Activated naive CD8-positive, alpha-beta T cell treated with anti-CD3 and anti-CD28 coated beads for 36 hours (primary cell): Measurements from ENCODE around the gene LTB. TPM values are rescaled to one million over a fixed set of nuclear protein-coding genes. Genes with fewer than 3 reads are reported as not detected.

Experiments used
- DNase-seq: peaks from one replicate; pipeline ENCODE4 v3.0.0; 2021
- H3K27ac Mint-ChIP-seq: one replicate; pipeline ENCODE4 v1.8.0; 2022; ENCODE audit warnings: mild to moderate bottlenecking, moderate library complexity, mixed read lengths
- H3K27me3 Mint-ChIP-seq: one replicate; pipeline ENCODE4 v1.8.0; 2022; ENCODE audit warnings: mild to moderate bottlenecking, mixed read lengths
- H3K36me3 Mint-ChIP-seq: one replicate; pipeline ENCODE4 v1.8.0; 2021; ENCODE audit warnings: mild to moderate bottlenecking, mixed read lengths
- H3K4me1 Mint-ChIP-seq: one replicate; pipeline ENCODE4 v1.8.0; 2021; ENCODE audit warnings: mixed read lengths
- H3K4me3 Mint-ChIP-seq: one replicate; pipeline ENCODE4 v1.8.0; 2022; ENCODE audit warnings: mild to moderate bottlenecking, moderate library complexity, mixed read lengths
- H3K9me3 Mint-ChIP-seq: one replicate; pipeline ENCODE4 v1.8.0; 2022; ENCODE audit warnings: mixed read lengths
- total RNA-seq, 2 experiments: library from RNA; stranded (reverse); gene quantifications; one replicate each; pipeline ENCODE4 v1.2.3, GENCODE V29; 2021

The LTB gene
- total RNA-seq, 2 experiments from 2014 or later = 273 TPM

DNA sequence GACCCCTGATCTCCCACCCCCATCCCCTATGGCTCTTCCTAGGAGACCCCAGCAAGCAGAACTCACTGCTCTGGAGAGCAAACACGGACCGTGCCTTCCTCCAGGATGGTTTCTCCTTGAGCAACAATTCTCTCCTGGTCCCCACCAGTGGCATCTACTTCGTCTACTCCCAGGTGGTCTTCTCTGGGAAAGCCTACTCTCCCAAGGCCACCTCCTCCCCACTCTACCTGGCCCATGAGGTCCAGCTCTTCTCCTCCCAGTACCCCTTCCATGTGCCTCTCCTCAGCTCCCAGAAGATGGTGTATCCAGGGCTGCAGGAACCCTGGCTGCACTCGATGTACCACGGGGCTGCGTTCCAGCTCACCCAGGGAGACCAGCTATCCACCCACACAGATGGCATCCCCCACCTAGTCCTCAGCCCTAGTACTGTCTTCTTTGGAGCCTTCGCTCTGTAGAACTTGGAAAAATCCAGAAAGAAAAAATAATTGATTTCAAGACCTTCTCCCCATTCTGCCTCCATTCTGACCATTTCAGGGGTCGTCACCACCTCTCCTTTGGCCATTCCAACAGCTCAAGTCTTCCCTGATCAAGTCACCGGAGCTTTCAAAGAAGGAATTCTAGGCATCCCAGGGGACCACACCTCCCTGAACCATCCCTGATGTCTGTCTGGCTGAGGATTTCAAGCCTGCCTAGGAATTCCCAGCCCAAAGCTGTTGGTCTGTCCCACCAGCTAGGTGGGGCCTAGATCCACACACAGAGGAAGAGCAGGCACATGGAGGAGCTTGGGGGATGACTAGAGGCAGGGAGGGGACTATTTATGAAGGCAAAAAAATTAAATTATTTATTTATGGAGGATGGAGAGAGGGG, 8.8 kb downstream of the LTB start:
- peak overlapping the region; percentile 99 for H3K27ac Mint-ChIP-seq
- peaks cover 61% of the 10 kb centered on the region for H3K36me3 Mint-ChIP-seq
- peaks cover 66% of the 10 kb centered on the region for H3K4me1 Mint-ChIP-seq
- H3K4me3 Mint-ChIP-seq = peak overlapping the region; percentile 93
- no peaks in the 10 kb centered on the region for H3K27me3 Mint-ChIP-seq
- no peaks in the 10 kb centered on the region for H3K9me3 Mint-ChIP-seq
- no peak for DNase-seq

DNA sequence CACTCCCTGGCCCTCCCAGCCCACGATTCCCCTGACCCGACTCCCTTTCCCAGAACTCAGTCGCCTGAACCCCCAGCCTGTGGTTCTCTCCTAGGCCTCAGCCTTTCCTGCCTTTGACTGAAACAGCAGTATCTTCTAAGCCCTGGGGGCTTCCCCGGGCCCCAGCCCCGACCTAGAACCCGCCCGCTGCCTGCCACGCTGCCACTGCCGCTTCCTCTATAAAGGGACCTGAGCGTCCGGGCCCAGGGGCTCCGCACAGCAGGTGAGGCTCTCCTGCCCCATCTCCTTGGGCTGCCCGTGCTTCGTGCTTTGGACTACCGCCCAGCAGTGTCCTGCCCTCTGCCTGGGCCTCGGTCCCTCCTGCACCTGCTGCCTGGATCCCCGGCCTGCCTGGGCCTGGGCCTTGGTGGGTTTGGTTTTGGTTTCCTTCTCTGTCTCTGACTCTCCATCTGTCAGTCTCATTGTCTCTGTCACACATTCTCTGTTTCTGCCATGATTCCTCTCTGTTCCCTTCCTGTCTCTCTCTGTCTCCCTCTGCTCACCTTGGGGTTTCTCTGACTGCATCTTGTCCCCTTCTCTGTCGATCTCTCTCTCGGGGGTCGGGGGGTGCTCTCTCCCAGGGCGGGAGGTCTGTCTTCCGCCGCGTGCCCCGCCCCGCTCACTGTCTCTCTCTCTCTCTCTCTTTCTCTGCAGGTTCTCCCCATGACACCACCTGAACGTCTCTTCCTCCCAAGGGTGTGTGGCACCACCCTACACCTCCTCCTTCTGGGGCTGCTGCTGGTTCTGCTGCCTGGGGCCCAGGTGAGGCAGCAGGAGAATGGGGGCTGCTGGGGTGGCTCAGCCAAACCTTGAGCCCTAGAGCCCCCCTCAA, 9.9 kb downstream of the LTB start, which contains the start of gene LTA:
Gene LTA (plus strand): TSS at position 249 of the 871 bp plus-strand sequence. CDS start 454 bp downstream, at position 703.
- Mint-ChIP-seq H3K9me3 (no peaks in the 10 kb centered on the region), H3K27me3 (no peaks in the 10 kb centered on the region), H3K4me1 (peaks cover 72% of the 10 kb centered on the region), H3K4me3 (peak within 1 kb of the TSS; percentile 93), H3K27ac (peak within 1 kb of the TSS; percentile 99), H3K36me3 (peaks cover 56% of the 10 kb centered on the region)
- peak; percentile 82 for DNase-seq

DNA sequence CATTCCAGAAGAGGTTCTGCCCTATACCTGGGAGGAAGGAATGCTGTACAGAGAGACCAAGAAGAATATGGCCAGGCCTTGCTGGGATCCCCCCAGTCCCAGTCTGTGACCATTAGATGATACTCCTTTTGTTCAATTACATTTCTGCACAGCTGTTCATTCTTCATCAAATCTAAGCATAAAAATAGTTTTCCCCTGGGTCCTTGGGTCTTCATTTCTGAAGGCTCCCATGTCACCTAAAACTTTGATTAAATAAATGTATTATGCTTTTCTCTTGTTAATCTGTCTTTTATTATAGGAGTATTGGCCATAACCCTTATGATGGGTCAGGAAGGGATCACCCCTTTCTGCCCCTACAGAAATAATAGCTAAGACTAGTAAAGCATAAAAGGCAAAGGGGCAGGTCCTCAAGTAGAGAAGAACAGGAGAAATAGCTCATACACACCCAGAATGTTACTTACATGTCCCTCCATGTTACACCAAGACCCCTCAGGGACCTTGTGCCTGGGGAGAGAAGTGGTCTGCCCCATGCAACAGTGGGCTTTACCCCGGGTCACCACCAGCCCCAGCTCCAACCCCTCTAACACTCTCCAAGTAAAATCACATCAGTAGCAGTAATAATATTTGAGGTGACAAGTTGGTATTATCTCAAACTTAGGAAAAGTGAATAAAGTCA, 12.2 kb downstream of the LTB start:
- peaks cover 74% of the 10 kb centered on the region for H3K4me1 Mint-ChIP-seq
- H3K36me3 Mint-ChIP-seq = peaks cover 41% of the 10 kb centered on the region
- peak overlapping the region; percentile 38 for H3K4me3 Mint-ChIP-seq
- peak overlapping the region; percentile 40 for H3K27ac Mint-ChIP-seq
- DNase-seq = no peak
- no peaks in the 10 kb centered on the region for H3K27me3 Mint-ChIP-seq
- H3K9me3 Mint-ChIP-seq = no peaks in the 10 kb centered on the region

DNA sequence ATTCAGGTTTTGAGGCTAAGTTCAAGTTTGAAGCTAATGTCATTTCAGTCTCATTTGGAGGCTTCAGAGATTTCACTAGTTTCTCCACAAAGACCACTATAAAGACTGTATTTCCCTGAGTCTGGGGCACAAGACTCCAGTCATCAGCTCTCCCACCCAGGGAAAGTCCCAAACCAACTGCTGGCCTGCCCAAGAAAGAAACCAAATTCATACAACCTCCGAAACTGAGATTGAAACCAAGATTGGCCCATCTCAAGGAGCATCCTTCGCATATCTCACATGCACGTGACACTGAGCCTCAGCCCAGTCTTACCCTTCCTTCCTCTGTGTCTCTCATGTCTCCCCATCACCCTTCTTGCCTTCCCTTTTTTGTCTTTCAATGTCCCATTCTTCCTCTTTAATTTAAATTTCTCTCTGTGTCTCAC, 13.7 kb downstream of the LTB start:
- no peaks in the 10 kb centered on the region for H3K27me3 Mint-ChIP-seq
- H3K4me3 Mint-ChIP-seq = peak overlapping the region; percentile 59
- peak overlapping the region; percentile 88 for H3K27ac Mint-ChIP-seq
- H3K36me3 Mint-ChIP-seq = peaks cover 42% of the 10 kb centered on the region
- DNase-seq = peak; percentile 81
- no peaks in the 10 kb centered on the region for H3K9me3 Mint-ChIP-seq
- H3K4me1 Mint-ChIP-seq = peaks cover 69% of the 10 kb centered on the region

DNA sequence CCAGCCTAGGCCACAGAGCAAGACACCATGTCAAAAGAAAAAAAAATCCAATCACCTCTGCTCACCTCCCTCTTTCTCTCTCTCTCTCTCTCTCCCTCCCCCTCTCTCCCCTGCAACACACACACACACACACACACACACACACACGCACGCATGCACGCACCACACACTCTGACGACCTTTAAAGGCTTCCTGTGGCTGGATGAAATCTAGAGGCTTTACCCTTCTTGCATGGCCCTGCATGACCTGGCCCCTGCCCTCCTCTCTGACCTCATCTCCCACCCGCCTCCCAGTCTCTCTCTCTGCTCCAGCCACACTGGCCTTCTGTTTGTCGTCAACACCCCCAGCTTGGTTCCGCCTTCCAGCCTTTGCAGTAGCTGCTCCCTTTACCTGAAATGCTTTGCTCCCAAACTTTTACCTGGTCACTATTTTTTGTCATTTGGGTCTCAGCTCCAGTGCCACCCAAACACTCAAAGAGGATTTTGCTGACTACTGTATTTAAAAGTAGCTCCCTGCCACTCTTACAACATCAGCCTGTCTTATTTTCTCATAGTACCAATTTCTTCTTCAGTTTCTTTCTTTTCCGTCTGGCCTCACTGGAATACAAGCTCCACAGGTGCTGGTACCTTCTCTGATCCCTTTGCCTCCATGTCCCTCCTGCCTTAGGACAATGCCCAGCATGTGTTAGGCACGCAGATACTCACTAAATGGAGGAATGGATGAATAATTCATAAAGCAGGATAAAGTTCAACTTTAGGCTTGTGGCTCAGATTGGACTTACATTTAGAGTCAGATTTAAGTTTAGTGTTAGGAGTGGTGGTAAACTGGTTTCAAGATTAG, 14.5 kb downstream of the LTB start:
- H3K27ac Mint-ChIP-seq = peak overlapping the region; percentile 88
- no peaks in the 10 kb centered on the region for H3K9me3 Mint-ChIP-seq
- peak overlapping the region; percentile 59 for H3K4me3 Mint-ChIP-seq
- H3K27me3 Mint-ChIP-seq = no peaks in the 10 kb centered on the region
- peaks cover 41% of the 10 kb centered on the region for H3K36me3 Mint-ChIP-seq
- no peak for DNase-seq
- H3K4me1 Mint-ChIP-seq = peaks cover 69% of the 10 kb centered on the region

DNA sequence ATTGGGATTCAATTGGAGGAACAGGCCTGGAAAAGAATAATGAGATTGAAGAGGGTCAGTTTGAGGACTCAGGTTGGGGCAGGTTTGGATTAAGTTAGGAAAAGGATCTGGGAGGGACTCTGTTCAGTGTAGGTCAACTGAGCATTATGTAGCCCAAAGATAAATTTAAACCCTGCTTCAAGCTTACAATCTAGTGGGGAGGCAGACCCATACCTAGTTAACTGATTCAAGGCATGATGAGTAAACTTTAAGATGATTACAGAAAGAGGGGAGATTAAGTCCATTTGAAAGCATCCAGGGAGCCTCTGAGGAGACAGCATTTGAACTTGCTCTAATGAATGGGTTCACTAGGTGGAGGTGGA, 21.5 kb downstream of the LTB start:
- DNase-seq = no peak
- peaks cover 55% of the 10 kb centered on the region for H3K36me3 Mint-ChIP-seq
- H3K9me3 Mint-ChIP-seq = peaks cover 4% of the 10 kb centered on the region
- H3K27me3 Mint-ChIP-seq = no peaks in the 10 kb centered on the region
- H3K4me3 Mint-ChIP-seq = peak overlapping the region; percentile 71
- peaks cover 82% of the 10 kb centered on the region for H3K4me1 Mint-ChIP-seq
- peak overlapping the region; percentile 92 for H3K27ac Mint-ChIP-seq

DNA sequence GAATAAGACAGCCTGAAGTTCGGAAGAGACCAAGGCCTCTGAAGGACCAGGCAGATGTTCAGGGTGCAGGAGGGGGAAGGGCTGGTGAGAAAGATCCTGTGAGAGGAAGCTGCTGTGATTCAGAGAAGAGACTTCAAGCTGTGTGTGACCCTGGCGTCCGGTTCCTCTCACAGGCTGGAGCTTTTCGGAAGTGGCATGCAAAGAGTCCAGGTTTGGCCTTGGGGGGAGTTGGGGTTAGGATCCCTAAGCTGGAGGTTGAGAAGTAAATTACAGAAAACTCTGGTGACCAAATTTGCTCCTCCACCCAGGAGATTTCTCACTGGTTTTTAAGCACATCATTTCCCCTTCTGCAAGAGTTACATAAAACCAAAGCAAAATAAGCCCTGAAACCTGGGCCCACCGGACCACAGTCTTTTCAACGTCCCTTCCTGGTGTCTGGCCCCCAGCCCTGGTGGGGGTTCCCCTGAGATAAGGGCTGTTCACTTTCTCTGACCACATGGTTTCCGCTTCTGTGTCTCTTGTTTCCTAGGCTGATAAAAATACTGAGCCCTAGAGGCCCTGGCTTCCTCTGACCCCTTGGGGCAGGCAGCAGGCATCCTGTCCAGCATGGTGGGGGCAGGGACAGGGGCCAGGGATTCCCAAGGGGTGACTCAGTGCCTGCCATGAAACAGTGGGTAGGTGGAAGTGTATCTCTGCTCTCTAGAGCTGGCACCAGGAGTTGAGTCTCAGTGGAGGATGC, 22.1 kb downstream of the LTB start:
- Mint-ChIP-seq H3K27me3 (no peaks in the 10 kb centered on the region), H3K27ac (peak overlapping the region; percentile 92), H3K36me3 (peaks cover 51% of the 10 kb centered on the region), H3K4me3 (peak overlapping the region; percentile 71), H3K4me1 (peaks cover 77% of the 10 kb centered on the region), H3K9me3 (peaks cover 4% of the 10 kb centered on the region)
- DNase-seq = peak; percentile 66

DNA sequence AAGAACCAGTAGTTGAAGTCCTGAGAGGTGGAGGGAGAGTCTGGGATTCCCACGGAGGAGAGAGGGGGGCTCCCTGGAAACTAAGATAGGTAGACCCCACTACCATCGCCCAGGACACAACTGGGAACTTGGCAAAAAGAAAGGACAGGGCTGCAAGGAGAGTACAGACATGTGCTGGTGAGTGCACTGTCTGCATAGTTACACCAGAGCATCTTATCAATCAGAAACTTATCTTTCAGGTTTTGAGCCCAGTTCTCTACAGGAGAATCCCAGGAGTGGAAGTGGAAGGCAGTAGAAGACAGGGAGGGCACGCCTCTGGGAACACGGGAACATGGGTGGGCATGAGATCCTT, 22.6 kb downstream of the LTB start:
- Mint-ChIP-seq H3K27ac (peak overlapping the region; percentile 92), H3K9me3 (peaks cover 4% of the 10 kb centered on the region), H3K36me3 (peaks cover 48% of the 10 kb centered on the region), H3K4me3 (peak overlapping the region; percentile 71), H3K27me3 (no peaks in the 10 kb centered on the region), H3K4me1 (peaks cover 76% of the 10 kb centered on the region)
- DNase-seq = no peak

DNA sequence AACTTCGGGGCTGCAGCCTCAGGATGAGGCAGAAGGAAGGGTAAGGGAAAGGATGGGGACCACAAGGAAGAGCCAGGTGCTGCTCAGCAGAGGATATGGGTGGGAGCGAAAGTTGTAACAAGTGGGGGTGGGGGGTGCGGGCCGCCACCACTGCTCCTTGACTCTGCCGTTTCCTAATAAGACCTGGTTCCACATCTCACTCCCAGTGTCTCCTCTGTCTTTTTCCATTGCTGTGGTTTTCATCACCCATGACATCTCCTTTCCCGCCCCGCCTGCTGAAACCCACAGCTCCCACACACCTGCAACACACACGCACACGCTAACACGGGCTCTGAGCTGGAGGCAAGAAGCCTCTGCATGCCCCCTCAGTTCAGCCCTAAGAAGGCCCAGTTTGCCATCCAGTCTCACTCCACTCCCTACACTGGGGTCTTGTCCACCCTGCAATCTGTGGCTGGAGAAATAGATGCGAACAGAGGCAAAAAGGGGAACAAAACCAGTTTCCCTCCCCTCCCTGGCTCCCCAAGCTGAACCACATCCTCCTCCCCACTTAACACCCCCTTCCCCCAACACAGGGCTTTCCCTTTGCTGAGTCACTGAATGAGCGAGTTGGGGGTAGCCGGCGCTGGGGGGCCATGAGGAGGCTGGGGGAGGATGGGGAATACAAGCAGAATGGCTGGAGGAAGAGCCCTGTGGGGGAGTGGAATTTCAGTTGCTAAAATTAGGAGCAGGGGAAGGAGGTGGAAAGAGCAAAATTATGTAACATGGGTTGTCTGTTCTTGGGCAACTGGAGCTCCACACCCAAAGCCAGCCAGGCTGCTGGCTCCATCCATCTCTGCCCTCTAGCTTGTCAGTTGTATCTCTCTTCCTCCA, 23.4 kb downstream of the LTB start:
- H3K27me3 Mint-ChIP-seq = no peaks in the 10 kb centered on the region
- H3K9me3 Mint-ChIP-seq = peaks cover 4% of the 10 kb centered on the region
- peaks cover 49% of the 10 kb centered on the region for H3K36me3 Mint-ChIP-seq
- H3K4me3 Mint-ChIP-seq = peak overlapping the region; percentile 71
- peak; percentile 79 for DNase-seq
- peak overlapping the region; percentile 92 for H3K27ac Mint-ChIP-seq
- peaks cover 80% of the 10 kb centered on the region for H3K4me1 Mint-ChIP-seq

DNA sequence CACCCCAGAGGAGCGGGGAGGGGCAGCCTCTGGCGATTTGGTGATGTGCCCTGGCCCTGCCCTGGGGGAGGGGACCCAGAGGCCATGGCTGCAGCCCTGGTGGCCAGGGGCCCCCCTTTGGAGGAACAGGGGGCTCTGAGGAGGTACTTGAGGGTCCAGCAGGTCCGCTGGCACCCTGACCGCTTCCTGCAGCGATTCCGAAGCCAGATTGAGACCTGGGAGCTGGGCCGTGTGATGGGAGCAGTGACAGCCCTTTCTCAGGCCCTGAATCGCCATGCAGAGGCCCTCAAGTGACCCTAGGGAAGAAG, 24.0 kb downstream of the LTB start:
- no peaks in the 10 kb centered on the region for H3K27me3 Mint-ChIP-seq
- DNase-seq = no peak
- peak overlapping the region; percentile 92 for H3K27ac Mint-ChIP-seq
- peaks cover 45% of the 10 kb centered on the region for H3K36me3 Mint-ChIP-seq
- peak overlapping the region; percentile 38 for H3K4me3 Mint-ChIP-seq
- H3K4me1 Mint-ChIP-seq = peaks cover 74% of the 10 kb centered on the region
- H3K9me3 Mint-ChIP-seq = peaks cover 4% of the 10 kb centered on the region

DNA sequence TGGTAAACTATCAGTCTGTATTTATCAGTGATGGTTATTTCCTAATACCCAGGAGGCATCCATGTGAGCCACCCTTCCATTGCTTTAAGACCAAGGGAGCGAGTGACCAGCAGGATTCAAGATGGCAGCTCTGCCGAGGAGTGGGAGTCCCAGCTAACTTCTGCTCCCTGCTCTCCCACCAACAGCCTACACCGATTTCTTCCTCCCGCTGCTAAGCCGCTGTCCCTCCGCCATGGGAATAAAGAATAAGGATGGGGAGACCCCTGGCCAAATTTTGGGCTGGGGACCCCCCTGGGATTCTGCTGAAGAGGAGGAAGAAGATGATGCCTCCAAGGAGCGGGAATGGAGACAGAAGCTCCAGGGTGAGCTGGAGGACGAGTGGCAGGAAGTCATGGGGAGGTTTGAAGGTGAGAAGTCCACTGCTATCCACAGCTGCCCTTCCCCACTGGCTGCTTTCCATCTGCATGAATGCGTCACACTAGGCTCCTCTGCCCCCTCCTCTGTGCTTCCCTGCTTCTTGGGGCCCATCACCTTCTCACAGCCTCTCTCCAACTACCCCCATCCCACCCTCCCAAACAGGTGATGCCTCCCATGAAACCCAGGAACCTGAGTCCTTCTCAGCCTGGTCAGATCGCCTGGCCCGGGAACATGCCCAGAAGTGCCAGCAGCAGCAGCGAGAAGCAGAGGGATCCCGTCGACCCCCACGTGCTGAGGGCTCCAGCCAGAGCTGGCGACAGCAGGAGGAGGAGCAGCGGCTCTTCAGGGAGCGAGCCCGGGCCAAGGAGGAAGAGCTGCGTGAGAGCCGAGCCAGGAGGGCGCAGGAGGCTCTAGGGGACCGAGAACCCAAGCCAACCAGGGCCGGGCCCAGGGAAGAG, 24.5 kb downstream of the LTB start:
- Mint-ChIP-seq H3K27ac (peak overlapping the region; percentile 92), H3K36me3 (peaks cover 41% of the 10 kb centered on the region), H3K9me3 (peaks cover 4% of the 10 kb centered on the region), H3K4me3 (peak overlapping the region; percentile 38), H3K27me3 (no peaks in the 10 kb centered on the region), H3K4me1 (peaks cover 69% of the 10 kb centered on the region)
- no peak for DNase-seq

DNA sequence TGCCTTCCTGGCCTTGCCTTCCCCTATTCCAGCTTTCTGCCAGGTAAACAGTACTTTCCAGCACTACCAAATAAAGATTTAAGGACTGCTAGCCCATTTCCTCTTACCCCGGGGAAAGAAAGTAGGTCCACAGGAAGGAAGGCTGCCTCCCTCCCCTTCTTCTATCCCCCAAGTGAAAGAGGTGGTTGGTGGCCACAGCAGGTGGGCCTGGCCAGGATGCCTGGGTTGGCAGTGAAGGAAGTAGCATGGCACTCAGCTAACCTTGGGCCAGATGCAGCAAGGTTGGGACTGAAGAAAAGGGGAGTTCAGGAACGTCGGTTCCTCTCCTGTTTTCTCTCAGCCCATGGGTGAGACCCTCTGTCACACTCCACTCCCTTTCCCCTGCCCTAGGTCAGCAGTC, 25.9 kb downstream of the LTB start:
- Mint-ChIP-seq H3K36me3 (peaks cover 33% of the 10 kb centered on the region), H3K27me3 (no peaks in the 10 kb centered on the region), H3K9me3 (peaks cover 4% of the 10 kb centered on the region), H3K4me3 (no peak overlapping the region), H3K4me1 (peaks cover 63% of the 10 kb centered on the region), H3K27ac (peak overlapping the region; percentile 43)
- no peak for DNase-seq
